ENCODE measurements around the gene AKAP6. TPM values are rescaled to one million over a fixed set of nuclear protein-coding genes. Genes with fewer than 3 reads are reported as not detected.

The AKAP6 gene
- total RNA-seq, 2 experiments from 2014 or later: 0.13 to 0.72 TPM

DNA sequence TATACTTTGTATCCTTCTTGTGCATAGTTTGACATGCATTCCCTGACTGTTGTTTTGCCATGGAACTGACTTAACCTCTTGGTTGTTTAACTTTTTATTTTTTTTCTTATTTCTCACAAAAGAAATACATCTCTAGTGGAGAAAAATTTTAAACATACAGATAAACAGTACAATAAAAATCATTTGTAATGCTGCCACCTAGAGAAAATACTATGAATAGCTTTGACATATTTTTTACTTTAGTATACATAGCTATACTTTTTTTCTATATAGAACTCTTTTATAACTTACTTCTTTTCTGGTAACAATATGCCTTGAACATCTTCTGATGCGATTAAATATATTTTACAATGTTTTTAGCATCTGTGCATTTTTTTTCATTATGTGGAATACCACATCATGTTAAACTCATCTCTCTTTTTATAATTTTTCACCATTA, 184.5 kb downstream of the AKAP6 start:
- intact Hi-C loops (cut with micrococcal nuclease; ENCODE audit: unreplicated experiment): no loop called here
- Histone ChIP-seq H3K9me3 (ENCODE audit: low read length) (no peaks in the 10 kb centered on the region), H3K9me2 (ENCODE audit: insufficient read depth, low read length) (no peaks in the 10 kb centered on the region), H4K20me1 (ENCODE audit: insufficient read depth, low read length) (no peaks in the 10 kb centered on the region), H3K27ac (ENCODE audit: low read depth, low read length, poor library complexity, severe bottlenecking) (no peak overlapping the region), H3K36me3 (ENCODE audit: insufficient read depth, low read length) (no peaks in the 10 kb centered on the region), H3K4me3 (ENCODE audit: low read depth, low read length, poor library complexity, severe bottlenecking) (no peak overlapping the region), H3K4me2 (ENCODE audit: low read length) (no peak overlapping the region), H2AFZ (ENCODE audit: low read length) (no peak overlapping the region), H3K79me2 (ENCODE audit: insufficient read depth, low read depth, low read length) (no peaks in the 10 kb centered on the region), H3K4me1 (ENCODE audit: insufficient read depth, low read length, poor library complexity, severe bottlenecking) (no peaks in the 10 kb centered on the region)
- no TSS peak for BruUV-seq (replicated peaks)
- DNase-seq (ENCODE audit: low spot score): no peak
- ChIA-PET CTCF (ENCODE audit: unreplicated experiment) (no interaction called here), POLR2A (interaction anchor here (0.6 to 1.2 kb wide), 2 partner anchors 16 to 23 kb away, joined by 3 to 4 read pairs; no protein-coding TSS in a partner anchor)
- no peak for TF ChIP-seq EZH2phosphoT487 (IDR thresholded peaks at IDR 0.05; ENCODE audit: borderline replicate concordance, low read depth, low read length)
- TF ChIP-seq CTCF (conservative IDR thresholded peaks at IDR 0.05; ENCODE audit: low read length): peak; percentile 80

- Histone ChIP-seq H3K4me3 (ENCODE audit: low read depth, low read length, poor library complexity, severe bottlenecking) (no peak overlapping the region), H3K4me2 (ENCODE audit: low read length) (no peak overlapping the region), H2AFZ (ENCODE audit: low read length) (no peak overlapping the region), H3K4me1 (ENCODE audit: insufficient read depth, low read length, poor library complexity, severe bottlenecking) (no peaks in the 10 kb centered on the region), H3K79me2 (ENCODE audit: insufficient read depth, low read depth, low read length) (no peaks in the 10 kb centered on the region), H3K36me3 (ENCODE audit: insufficient read depth, low read length) (no peaks in the 10 kb centered on the region), H4K20me1 (ENCODE audit: insufficient read depth, low read length) (no peaks in the 10 kb centered on the region), H3K9me2 (ENCODE audit: insufficient read depth, low read length) (no peaks in the 10 kb centered on the region), H3K9me3 (ENCODE audit: low read length) (no peaks in the 10 kb centered on the region), H3K27ac (ENCODE audit: low read depth, low read length, poor library complexity, severe bottlenecking) (no peak overlapping the region)
- TF ChIP-seq EZH2phosphoT487 (IDR thresholded peaks at IDR 0.05; ENCODE audit: borderline replicate concordance, low read depth, low read length): no peak
- no peak for DNase-seq (ENCODE audit: low spot score)
- ChIA-PET CTCF (ENCODE audit: unreplicated experiment) (no interaction called here), POLR2A (interaction anchor here (0.5 to 1.2 kb wide), 3 partner anchors 15 to 151 kb away, joined by 3 to 4 read pairs (median 3); no protein-coding TSS in a partner anchor)
- intact Hi-C loops (cut with micrococcal nuclease; ENCODE audit: unreplicated experiment): no loop called here
- BruUV-seq (replicated peaks): no TSS peak
Observed at GRCh38 chr14:32514236-32514635, 185.1 kb downstream of the AKAP6 start.

DNA sequence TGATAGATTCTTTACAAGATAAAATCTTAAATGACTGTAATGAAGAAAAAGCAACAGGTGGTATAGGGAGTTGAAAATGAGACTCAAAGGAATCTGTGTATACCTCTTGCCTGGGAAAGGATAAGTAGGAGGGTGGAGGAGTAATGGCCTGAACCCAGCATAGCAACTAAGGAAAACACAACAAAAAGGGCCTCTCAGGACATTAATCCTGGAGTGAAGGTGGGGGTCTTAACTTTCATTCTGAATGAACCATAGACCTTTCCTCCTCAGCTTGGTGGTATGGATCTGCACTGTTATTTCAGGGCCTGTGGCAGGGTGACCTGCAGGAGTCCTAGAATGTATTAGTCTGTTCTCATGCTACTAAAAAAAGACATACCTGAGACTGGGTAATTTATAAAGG, 185.6 kb downstream of the AKAP6 start:
- CTCF ChIA-PET (ENCODE audit: unreplicated experiment): no interaction called here
- Histone ChIP-seq H3K4me2 (ENCODE audit: low read length) (no peak overlapping the region), H3K36me3 (ENCODE audit: insufficient read depth, low read length) (no peaks in the 10 kb centered on the region), H3K4me3 (ENCODE audit: low read depth, low read length, poor library complexity, severe bottlenecking) (no peak overlapping the region), H3K9me3 (ENCODE audit: low read length) (no peaks in the 10 kb centered on the region), H4K20me1 (ENCODE audit: insufficient read depth, low read length) (no peaks in the 10 kb centered on the region), H2AFZ (ENCODE audit: low read length) (no peak overlapping the region), H3K9me2 (ENCODE audit: insufficient read depth, low read length) (no peaks in the 10 kb centered on the region), H3K4me1 (ENCODE audit: insufficient read depth, low read length, poor library complexity, severe bottlenecking) (no peaks in the 10 kb centered on the region), H3K27ac (ENCODE audit: low read depth, low read length, poor library complexity, severe bottlenecking) (no peak overlapping the region), H3K79me2 (ENCODE audit: insufficient read depth, low read depth, low read length) (no peaks in the 10 kb centered on the region)
- DNase-seq (ENCODE audit: low spot score): no peak
- no peak for TF ChIP-seq CTCF (conservative IDR thresholded peaks at IDR 0.05; ENCODE audit: low read length)
- TF ChIP-seq EZH2phosphoT487 (IDR thresholded peaks at IDR 0.05; ENCODE audit: borderline replicate concordance, low read depth, low read length): no peak
- intact Hi-C loops (cut with micrococcal nuclease; ENCODE audit: unreplicated experiment): no loop called here
- BruUV-seq (replicated peaks): no TSS peak
- POLR2A ChIA-PET: interaction anchor here (0.5 to 1.2 kb wide), 2 partner anchors 24 to 151 kb away, joined by 3 read pairs; no protein-coding TSS in a partner anchor

All from OCI-LY7 (cell line).